GM10266 (cell line): ENCODE results near the gene UBAC2.

Source experiments
- DNase-seq: peaks from one replicate; pipeline ENCODE4 v3.0.0; 2012; ENCODE audit errors: extremely low spot score
- CTCF ChIP-seq: IDR thresholded peaks from 2 replicates; pipeline ENCODE4 v1.5.1; 2012; ENCODE audit warnings: mild to moderate bottlenecking, low read depth; ENCODE audit not compliant: control insufficient read depth, insufficient read depth; ENCODE audit errors: missing control alignments

UBAC2 gene

GRCh38 chr13:99272481-99272880 is 71.8 kb downstream of the UBAC2 start:
- no peak for TF ChIP-seq CTCF

GRCh38 chr13:99273128-99273527 is 72.5 kb downstream of the UBAC2 start:
- no peak for DNase-seq
- no peak for TF ChIP-seq CTCF

More at GRCh38 chr13:99272481-99272880, 71.8 kb downstream of the UBAC2 start:
- DNase-seq: no peak

- DNase-seq: no peak
- no peak for TF ChIP-seq CTCF
These were observed 74.4 kb downstream of the UBAC2 start for GRCh38 chr13:99275093-99275469.

GRCh38 chr13:99276706-99277105 is 76.1 kb downstream of the UBAC2 start:
- no peak for TF ChIP-seq CTCF
- DNase-seq: no peak

- DNase-seq: no peak
- no peak for TF ChIP-seq CTCF
These were observed 77.0 kb downstream of the UBAC2 start for GRCh38 chr13:99277629-99278028.

GRCh38 chr13:99278200-99278599 is 77.5 kb downstream of the UBAC2 start:
- TF ChIP-seq CTCF: no peak
- no peak for DNase-seq

- no peak for DNase-seq
- no peak for TF ChIP-seq CTCF
These were observed 78.2 kb downstream of the UBAC2 start for GRCh38 chr13:99278843-99279242.
